ENCODE measurements around the gene AKT3.
"Not testable (repeated sequence)": the region's sequence is repeated elsewhere in the genome, so short reads cannot be mapped to it uniquely, and the experiment has no call there.

DNA sequence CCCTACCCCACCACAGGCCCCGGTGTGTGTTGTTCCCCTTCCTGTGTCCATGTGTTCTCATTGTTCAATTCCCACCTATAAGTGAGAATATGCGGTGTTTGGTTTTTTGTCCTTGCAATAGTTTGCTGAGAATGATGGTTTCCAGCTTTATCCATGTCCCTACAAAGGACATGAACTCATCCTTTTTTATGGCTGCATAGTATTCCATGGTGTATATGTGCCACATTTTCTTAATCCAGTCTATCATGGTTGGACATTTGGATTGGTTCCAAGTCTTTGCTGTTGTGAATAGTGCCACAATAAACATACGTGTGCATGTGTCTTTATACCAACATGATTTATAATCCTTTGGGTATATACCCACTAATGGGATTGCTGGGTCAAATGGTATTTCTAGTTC is 27.0 kb upstream of the AKT3 start:
- TF ChIP-seq, protein P1, sequence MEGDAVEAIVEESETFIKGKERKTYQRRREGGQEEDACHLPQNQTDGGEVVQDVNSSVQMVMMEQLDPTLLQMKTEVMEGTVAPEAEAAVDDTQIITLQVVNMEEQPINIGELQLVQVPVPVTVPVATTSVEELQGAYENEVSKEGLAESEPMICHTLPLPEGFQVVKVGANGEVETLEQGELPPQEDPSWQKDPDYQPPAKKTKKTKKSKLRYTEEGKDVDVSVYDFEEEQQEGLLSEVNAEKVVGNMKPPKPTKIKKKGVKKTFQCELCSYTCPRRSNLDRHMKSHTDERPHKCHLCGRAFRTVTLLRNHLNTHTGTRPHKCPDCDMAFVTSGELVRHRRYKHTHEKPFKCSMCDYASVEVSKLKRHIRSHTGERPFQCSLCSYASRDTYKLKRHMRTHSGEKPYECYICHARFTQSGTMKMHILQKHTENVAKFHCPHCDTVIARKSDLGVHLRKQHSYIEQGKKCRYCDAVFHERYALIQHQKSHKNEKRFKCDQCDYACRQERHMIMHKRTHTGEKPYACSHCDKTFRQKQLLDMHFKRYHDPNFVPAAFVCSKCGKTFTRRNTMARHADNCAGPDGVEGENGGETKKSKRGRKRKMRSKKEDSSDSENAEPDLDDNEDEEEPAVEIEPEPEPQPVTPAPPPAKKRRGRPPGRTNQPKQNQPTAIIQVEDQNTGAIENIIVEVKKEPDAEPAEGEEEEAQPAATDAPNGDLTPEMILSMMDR (IDR thresholded peaks at IDR 0.05 in 4 of 5, conservative IDR thresholded peaks at IDR 0.05 in 1 of 5) = not testable (repeated sequence)
- TF ChIP-seq POLR2A (IDR thresholded peaks at IDR 0.05) = not testable (repeated sequence)

Data from gastrocnemius medialis (tissue), 4 donors.